ENCODE data around the gene PLEK. TPM values are rescaled to one million over a fixed set of nuclear protein-coding genes. Genes with fewer than 3 reads are reported as not detected.

PLEK gene
- total RNA-seq, 2 donors from 2014 or later, result 3.1 to 4.4 TPM

DNA sequence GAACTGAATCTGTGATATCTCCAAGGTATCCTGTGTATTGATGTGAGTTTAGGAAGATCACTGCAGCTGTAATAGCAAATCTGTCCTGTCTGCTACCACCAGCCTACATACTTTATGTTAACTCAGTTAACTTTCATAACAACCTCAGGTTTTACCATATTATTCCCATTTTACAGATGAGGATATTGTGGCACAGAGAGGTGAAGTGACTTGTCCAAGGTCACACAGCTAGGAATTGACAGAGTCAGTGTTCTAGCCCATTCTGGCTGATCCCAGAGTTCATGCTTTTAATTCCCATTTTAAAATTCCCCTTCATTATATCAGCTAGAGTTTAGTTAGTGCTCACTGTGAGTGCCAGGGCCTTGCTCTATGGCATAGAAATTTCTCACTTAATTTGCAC lies 49.4 kb downstream of the PLEK start:
- Histone ChIP-seq H3K4me1 (peaks cover 0 to 18% of the 10 kb centered on the region in 2 donors), H3K27ac (no peak overlapping the region), H3K9me3 (no peaks in the 10 kb centered on the region), H3K4me3 (no peak overlapping the region), H3K36me3 (no peaks in the 10 kb centered on the region), H3K27me3 (no peaks in the 10 kb centered on the region)
- no peak for DNase-seq (ENCODE audit: low spot score)
- TF ChIP-seq, protein P1, sequence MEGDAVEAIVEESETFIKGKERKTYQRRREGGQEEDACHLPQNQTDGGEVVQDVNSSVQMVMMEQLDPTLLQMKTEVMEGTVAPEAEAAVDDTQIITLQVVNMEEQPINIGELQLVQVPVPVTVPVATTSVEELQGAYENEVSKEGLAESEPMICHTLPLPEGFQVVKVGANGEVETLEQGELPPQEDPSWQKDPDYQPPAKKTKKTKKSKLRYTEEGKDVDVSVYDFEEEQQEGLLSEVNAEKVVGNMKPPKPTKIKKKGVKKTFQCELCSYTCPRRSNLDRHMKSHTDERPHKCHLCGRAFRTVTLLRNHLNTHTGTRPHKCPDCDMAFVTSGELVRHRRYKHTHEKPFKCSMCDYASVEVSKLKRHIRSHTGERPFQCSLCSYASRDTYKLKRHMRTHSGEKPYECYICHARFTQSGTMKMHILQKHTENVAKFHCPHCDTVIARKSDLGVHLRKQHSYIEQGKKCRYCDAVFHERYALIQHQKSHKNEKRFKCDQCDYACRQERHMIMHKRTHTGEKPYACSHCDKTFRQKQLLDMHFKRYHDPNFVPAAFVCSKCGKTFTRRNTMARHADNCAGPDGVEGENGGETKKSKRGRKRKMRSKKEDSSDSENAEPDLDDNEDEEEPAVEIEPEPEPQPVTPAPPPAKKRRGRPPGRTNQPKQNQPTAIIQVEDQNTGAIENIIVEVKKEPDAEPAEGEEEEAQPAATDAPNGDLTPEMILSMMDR (IDR thresholded peaks at IDR 0.05), result no peak

DNA sequence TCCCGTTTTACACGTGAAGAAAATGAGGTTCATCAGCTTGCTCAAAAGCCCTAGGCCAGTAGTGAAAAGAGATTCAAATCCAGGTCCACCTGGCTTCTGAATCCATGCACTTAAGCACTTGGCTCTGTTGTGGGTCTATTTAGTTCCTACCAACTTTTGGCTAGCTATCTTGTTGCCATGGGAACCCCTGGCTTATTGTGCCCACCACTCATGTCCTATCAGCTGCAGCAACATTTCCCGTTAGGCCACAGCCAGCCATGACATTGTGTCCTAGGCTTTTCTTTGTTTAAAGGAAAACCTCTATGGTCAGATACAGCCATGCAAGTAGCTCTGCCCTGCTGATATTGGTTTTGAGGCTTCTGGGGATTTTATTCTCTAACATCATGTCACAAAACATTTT lies 49.8 kb downstream of the PLEK start:
- Histone ChIP-seq H3K4me1 (peaks cover 0 to 18% of the 10 kb centered on the region in 2 donors), H3K36me3 (no peaks in the 10 kb centered on the region), H3K27ac (no peak overlapping the region), H3K27me3 (no peaks in the 10 kb centered on the region), H3K9me3 (no peaks in the 10 kb centered on the region), H3K4me3 (no peak overlapping the region)
- TF ChIP-seq, protein P1 (IDR thresholded peaks at IDR 0.05), result no peak
- no peak for DNase-seq (ENCODE audit: low spot score)

DNA sequence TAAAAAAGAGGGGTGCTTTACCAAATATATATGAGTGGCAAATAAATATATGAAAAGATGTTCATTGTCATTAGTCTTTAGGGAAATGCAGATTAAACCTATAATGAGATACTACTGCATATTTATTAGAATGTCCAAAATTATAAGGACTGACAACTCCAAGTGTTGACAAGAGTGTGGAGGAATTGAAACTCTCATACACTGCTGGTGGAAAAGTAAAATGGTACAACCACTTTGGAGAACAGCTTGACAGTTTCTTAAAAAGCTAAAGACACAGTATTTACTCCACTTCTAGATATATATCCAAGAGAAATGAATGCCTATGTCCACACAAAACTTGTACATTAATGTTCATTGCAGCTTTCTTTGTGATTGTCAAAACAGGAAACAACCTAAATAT lies 50.4 kb downstream of the PLEK start:
- TF ChIP-seq, protein P1 (IDR thresholded peaks at IDR 0.05), result no peak
- no peaks in the 10 kb centered on the region for H3K9me3 ChIP-seq
- no peaks in the 10 kb centered on the region for H3K27me3 ChIP-seq
- H3K4me1 ChIP-seq, result peaks cover 0 to 18% of the 10 kb centered on the region in 2 donors
- DNase-seq (ENCODE audit: low spot score), result no peak
- no peaks in the 10 kb centered on the region for H3K36me3 ChIP-seq
- no peak overlapping the region for H3K4me3 ChIP-seq
- no peak overlapping the region for H3K27ac ChIP-seq

DNA sequence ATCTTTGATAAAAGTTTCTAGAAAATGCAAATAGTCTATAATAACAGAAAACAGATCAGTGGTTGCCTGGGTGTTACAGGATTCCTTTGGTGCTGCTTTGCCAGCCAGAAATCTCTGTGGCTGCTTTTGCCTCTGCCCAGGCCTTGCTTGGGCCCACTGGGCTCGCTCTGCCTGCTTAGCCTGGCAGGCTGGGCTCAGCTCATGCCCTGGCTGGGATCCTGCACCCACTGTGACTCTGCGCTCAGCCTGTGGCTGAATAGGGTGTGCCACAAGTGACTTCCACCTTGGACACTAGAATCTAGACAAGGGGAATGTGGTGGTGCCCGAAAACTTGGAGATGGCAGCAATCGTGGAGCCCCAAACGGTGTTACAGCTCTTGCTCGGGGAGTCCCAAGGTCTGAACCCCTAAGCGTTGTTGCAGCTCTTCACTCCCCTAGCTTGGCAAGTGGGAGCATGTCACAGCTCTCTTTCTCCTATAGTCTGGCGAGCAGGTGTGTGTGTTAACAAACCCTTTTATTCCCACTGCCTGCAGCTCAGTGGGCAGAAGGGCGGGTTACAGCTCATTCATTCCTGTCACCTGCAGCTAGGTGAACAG lies 51.1 kb downstream of the PLEK start:
- TF ChIP-seq, protein P1 (IDR thresholded peaks at IDR 0.05), result no peak
- Histone ChIP-seq H3K4me3 (no peak overlapping the region), H3K4me1 (peaks cover 0 to 18% of the 10 kb centered on the region in 2 donors), H3K27me3 (no peaks in the 10 kb centered on the region), H3K9me3 (no peaks in the 10 kb centered on the region), H3K36me3 (no peaks in the 10 kb centered on the region), H3K27ac (no peak overlapping the region)
- DNase-seq (ENCODE audit: low spot score), result no peak

DNA sequence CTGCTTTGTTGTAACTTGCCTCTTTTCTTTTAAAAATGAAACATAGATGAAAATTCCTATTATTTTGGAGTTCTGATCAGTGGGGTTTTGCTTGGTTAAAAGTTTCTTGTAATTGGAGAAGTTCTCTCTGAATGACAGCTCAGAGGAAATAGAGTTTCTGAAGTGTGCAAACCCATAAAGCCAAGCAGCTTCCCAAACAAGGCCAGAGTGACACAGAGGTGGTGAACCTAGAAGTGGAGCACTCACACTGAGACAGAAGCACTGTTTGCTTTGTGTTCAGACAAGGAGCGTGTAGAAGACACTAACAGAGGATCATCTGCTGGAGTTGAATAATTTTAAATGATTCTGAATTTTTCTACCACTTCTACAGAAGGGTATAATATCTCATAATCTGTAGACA lies 52.8 kb downstream of the PLEK start:
- Histone ChIP-seq H3K9me3 (no peaks in the 10 kb centered on the region), H3K27ac (no peak overlapping the region), H3K36me3 (no peaks in the 10 kb centered on the region), H3K4me3 (no peak overlapping the region), H3K4me1 (peaks cover 0 to 5% of the 10 kb centered on the region in 2 donors), H3K27me3 (no peaks in the 10 kb centered on the region)
- TF ChIP-seq, protein P1 (IDR thresholded peaks at IDR 0.05), result no peak
- DNase-seq (ENCODE audit: low spot score), result no peak

DNA sequence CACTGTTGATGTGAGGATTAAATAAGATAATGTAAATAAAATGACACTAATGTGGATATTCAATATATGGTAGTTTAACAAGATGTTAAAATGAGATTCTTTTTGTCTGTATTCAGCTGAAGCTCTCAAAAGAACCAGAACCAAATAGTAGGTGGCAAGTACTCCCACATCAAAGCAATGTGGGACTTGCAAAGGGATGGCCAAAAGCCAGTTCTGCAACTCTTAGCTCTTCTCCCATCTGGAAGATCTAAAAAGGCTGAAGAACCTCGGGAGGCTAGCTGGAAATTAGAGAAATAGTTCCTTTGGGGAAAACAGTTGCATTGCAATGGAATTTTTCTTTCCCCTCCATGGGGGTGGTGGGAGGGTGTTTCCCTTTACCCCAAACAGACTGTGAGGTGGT lies 53.3 kb downstream of the PLEK start:
- Histone ChIP-seq H3K27ac (no peak overlapping the region), H3K4me3 (no peak overlapping the region), H3K27me3 (no peaks in the 10 kb centered on the region), H3K9me3 (no peaks in the 10 kb centered on the region), H3K4me1 (peaks cover 0 to 5% of the 10 kb centered on the region in 2 donors), H3K36me3 (no peaks in the 10 kb centered on the region)
- DNase-seq (ENCODE audit: low spot score), result no peak
- TF ChIP-seq, protein P1 (IDR thresholded peaks at IDR 0.05), result no peak
